Fibroblast of lung (primary cell): ENCODE measurements around the gene MUS81.

Source experiments
- CTCF ChIP-seq, 2 donors: IDR thresholded peaks in 1 of 2; conservative IDR thresholded peaks in 1 of 2; 1 replicate in 1 of 2; 2 replicates in 1 of 2; pipeline ENCODE4 v1.5.1; 2011 to 2012; ENCODE audit warnings: low read length in 2 of 2, control low read depth in 1 of 2, inconsistent platforms in 1 of 2, low read depth in 1 of 2, mild to moderate bottlenecking in 1 of 2
- EZH2 ChIP-seq: IDR thresholded peaks from 2 replicates; pipeline ENCODE4 v1.5.1; 2012; ENCODE audit warnings: low read length, control low read depth, mild to moderate bottlenecking; ENCODE audit errors: missing control alignments

DNA sequence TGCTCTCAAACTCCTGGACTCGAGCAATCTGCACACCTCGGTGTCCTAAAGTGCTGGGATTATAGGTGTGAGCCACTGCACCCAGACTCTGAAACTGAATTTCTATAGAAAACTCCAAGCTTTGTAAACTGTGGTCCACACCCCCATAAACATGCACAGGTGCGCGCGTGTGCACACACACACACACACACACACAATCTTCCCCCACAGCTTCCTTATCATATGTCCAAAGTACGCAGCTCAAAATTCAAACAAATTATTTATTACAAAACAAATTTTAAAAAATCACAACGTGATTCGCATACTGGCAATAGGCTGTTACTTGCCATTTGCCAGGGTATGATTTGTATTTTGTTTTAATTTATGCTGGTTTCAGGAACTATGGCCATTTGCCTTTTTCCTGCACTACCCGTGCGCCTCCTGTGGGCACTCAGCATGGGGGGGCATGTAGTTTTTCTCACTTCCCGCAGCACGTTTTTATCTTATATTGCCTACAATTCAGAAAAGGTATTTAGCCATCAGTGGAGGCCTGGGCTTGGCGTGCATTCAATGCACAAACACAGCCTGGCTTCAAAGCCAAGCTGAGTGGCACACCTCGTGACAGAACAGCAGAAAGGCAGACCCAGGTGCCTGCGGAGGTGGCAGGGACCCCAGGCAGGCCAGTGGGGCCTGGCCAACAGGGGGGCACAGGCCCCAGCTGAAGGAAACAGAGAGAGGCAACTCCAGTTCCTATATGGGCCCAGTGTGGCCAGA is 37.3 kb upstream of the MUS81 start:
- no peak for TF ChIP-seq CTCF (conservative IDR thresholded peaks at IDR 0.05 in 1 of 2, IDR thresholded peaks at IDR 0.05 in 1 of 2; ENCODE audit: low read depth in 1 of 2, low read length in 2 of 2)
- TF ChIP-seq EZH2: no peak
